ENCODE measurements around the gene OR5B21.

The OR5B21 gene

GRCh38 chr11:58508005-58508404 lies at the start of gene OR5B21:
Gene OR5B21 (minus strand): TSS chr11:58508105. CDS start chr11:58508105, 0 bp downstream.
- no peak for DNase-seq

- DNase-seq: no peak
Observed at GRCh38 chr11:58549644-58550043, 41.7 kb upstream of the OR5B21 start.

GRCh38 chr11:58546841-58547240 lies 38.9 kb upstream of the OR5B21 start:
- no peak for DNase-seq

- no peak for DNase-seq
Observed at GRCh38 chr11:58531865-58532341, 24.0 kb upstream of the OR5B21 start.

- DNase-seq: no peak
Observed at GRCh38 chr11:58530236-58530635, 22.3 kb upstream of the OR5B21 start.

GRCh38 chr11:58527429-58527828 lies 19.5 kb upstream of the OR5B21 start:
- DNase-seq: no peak

GRCh38 chr11:58526721-58527120 lies 18.8 kb upstream of the OR5B21 start:
- no peak for DNase-seq

- peak in 1 of 56 donors; percentile 6 for DNase-seq
Observed at GRCh38 chr11:58525037-58525614, 17.2 kb upstream of the OR5B21 start.

- peak in 42 of 56 donors; percentile 2 to 72 (median 27) for DNase-seq
Observed at GRCh38 chr11:58524232-58525036, 16.5 kb upstream of the OR5B21 start.

GRCh38 chr11:58513747-58514367 lies 6.0 kb upstream of the OR5B21 start:
- DNase-seq: peak in 30 of 56 donors; percentile 0 to 45 (median 13)

GRCh38 chr11:58511636-58512035 lies 3.7 kb upstream of the OR5B21 start:
- DNase-seq: no peak

- DNase-seq: no peak
Observed at GRCh38 chr11:58509748-58510147, 1.8 kb upstream of the OR5B21 start.

- no peak for DNase-seq
Observed at GRCh38 chr11:58508814-58509213, 909 bp upstream of the OR5B21 start.

GRCh38 chr11:58507355-58507754 lies 550 bp downstream of the OR5B21 start:
- DNase-seq: no peak

GRCh38 chr11:58506935-58507334 lies 970 bp downstream of the OR5B21 start:
- DNase-seq: no peak

GRCh38 chr11:58505849-58506248 lies 2.1 kb downstream of the OR5B21 start:
- DNase-seq: no peak

GRCh38 chr11:58504232-58504631 lies 3.7 kb downstream of the OR5B21 start:
- no peak for DNase-seq

- no peak for DNase-seq
Observed at GRCh38 chr11:58503361-58503856, 4.5 kb downstream of the OR5B21 start.

GRCh38 chr11:58502004-58502403 lies 5.9 kb downstream of the OR5B21 start:
- DNase-seq: no peak

- peak in 1 of 56 donors; percentile 2 for DNase-seq
Observed at GRCh38 chr11:58498464-58498863, 9.4 kb downstream of the OR5B21 start.

- DNase-seq: no peak
Observed at GRCh38 chr11:58497951-58498350, 10.0 kb downstream of the OR5B21 start.

- DNase-seq: no peak
Observed at GRCh38 chr11:58495906-58496305, 12.0 kb downstream of the OR5B21 start.
